CD4-positive, alpha-beta T cell treated with Interleukin-17A for 4 hours (primary cell): ENCODE data around the gene NGB.

Experiments used
- DNase-seq: peaks from one replicate; pipeline ENCODE4 v3.0.0-alpha.2; 2020; ENCODE audit warnings: mixed read lengths

The NGB gene

GRCh38 chr14:77260631-77261030 lies 10.4 kb downstream of the NGB start:
- DNase-seq = no peak

- DNase-seq = no peak
Measured at GRCh38 chr14:77260199-77260598, 10.8 kb downstream of the NGB start.

GRCh38 chr14:77259025-77259715 lies 11.8 kb downstream of the NGB start:
- DNase-seq = no peak

- DNase-seq = no peak
Measured at GRCh38 chr14:77258566-77258965, 12.4 kb downstream of the NGB start.

- DNase-seq = no peak
Measured at GRCh38 chr14:77257700-77258099, 13.3 kb downstream of the NGB start.

GRCh38 chr14:77256694-77257093 lies 14.3 kb downstream of the NGB start:
- no peak for DNase-seq

- DNase-seq = no peak
Measured at GRCh38 chr14:77253333-77254190, 17.4 kb downstream of the NGB start.

- DNase-seq = no peak
Measured at GRCh38 chr14:77251870-77252269, 19.1 kb downstream of the NGB start.

- no peak for DNase-seq
Measured at GRCh38 chr14:77250927-77251326, 20.1 kb downstream of the NGB start.

- no peak for DNase-seq
Measured at GRCh38 chr14:77249286-77249685, 21.7 kb downstream of the NGB start.

- no peak for DNase-seq
Measured at GRCh38 chr14:77248666-77249065, 22.3 kb downstream of the NGB start.

- DNase-seq = no peak
Measured at GRCh38 chr14:77246784-77247183, 24.2 kb downstream of the NGB start.

- no peak for DNase-seq
Measured at GRCh38 chr14:77245820-77246219, 25.2 kb downstream of the NGB start.

- no peak for DNase-seq
Measured at GRCh38 chr14:77243853-77244252, 27.2 kb downstream of the NGB start.

GRCh38 chr14:77242752-77243151 lies 28.3 kb downstream of the NGB start:
- no peak for DNase-seq

GRCh38 chr14:77241955-77242354 lies 29.1 kb downstream of the NGB start:
- no peak for DNase-seq

GRCh38 chr14:77240336-77240915 lies 30.6 kb downstream of the NGB start:
- no peak for DNase-seq

GRCh38 chr14:77239412-77239811 lies 31.6 kb downstream of the NGB start:
- DNase-seq = no peak

GRCh38 chr14:77238996-77239395 lies 32.0 kb downstream of the NGB start:
- DNase-seq = no peak

GRCh38 chr14:77238356-77238755 lies 32.6 kb downstream of the NGB start:
- no peak for DNase-seq

- no peak for DNase-seq
Measured at GRCh38 chr14:77236814-77237213, 34.2 kb downstream of the NGB start.

GRCh38 chr14:77231721-77232120 lies 39.3 kb downstream of the NGB start:
- DNase-seq = no peak

GRCh38 chr14:77230914-77231313 lies 40.1 kb downstream of the NGB start:
- DNase-seq = no peak

- DNase-seq = no peak
Measured at GRCh38 chr14:77228056-77228455, 43.0 kb downstream of the NGB start.
